Measurements from ENCODE around the gene FUT7. TPM values are rescaled to one million over a fixed set of nuclear protein-coding genes. Genes with fewer than 3 reads are reported as not detected.

Gene FUT7
- polyA plus RNA-seq, 2 donors: 0.08 to 0.39 TPM

DNA sequence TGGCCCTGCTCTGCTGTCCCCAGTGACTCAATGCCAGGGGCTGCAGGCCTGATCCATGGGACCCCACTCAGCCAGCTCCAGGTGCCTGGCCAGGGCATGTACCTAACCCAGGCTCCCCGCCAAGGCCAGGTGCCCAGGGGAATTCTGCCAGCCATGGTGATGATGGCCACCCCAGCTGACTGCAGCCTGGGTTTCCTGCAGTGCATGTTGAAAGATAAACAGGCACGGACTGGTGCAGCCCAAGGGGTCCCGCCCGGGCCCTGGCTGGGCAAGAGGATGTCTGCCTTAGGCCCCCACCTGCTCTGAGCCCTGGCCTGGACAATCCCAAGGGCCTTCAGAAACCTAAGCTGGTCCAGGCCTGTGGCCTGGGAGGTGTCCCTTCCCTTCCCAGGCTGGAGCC lies 5.1 kb downstream of the FUT7 start:
- Histone ChIP-seq H3K27me3 (ENCODE audit: control insufficient read depth in 1 of 2, insufficient read depth in 2 of 2, low read length in 2 of 2) (no peaks in the 10 kb centered on the region), H3K4me1 (ENCODE audit: control insufficient read depth in 2 of 2, insufficient read depth in 2 of 2, low read length in 1 of 2) (peaks cover 8 to 20% of the 10 kb centered on the region in 2 donors), H3K36me3 (ENCODE audit: control insufficient read depth in 2 of 2, insufficient read depth in 2 of 2, low read length in 1 of 2) (peaks cover 0 to 3% of the 10 kb centered on the region in 2 donors), H3K9me3 (ENCODE audit: control insufficient read depth in 2 of 2, insufficient read depth in 1 of 2, low read depth in 1 of 2, low read length in 1 of 2) (peaks cover 0 to 2% of the 10 kb centered on the region in 2 donors), H3K27ac (ENCODE audit: low read depth in 2 of 2, low read length in 1 of 2) (no peak overlapping the region), H3K4me3 (ENCODE audit: low read depth in 1 of 2, low read length in 2 of 2) (no peak overlapping the region)
- WGBS, 2 donors: 53 to 54% methylated on average over 4 of the region's 4 CpGs

DNA sequence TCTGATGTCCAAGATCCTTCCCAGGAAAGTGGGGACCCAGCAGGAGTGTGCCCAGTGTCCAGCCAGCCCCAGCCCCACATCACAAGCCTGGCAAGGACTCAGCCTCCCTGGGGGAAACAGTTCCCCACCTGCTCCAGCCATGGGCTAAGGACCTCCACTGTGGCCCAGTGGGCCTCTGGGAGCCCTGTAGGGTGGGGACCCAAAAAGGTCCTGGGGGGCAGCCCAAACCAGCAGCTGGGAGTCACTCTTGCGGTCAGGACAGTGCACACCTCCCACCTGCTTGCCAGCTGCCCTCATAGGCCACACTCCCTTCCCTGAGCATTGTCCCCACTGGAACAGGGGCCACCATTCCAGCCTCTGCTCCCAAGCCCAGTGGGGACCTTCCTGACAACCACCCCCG lies 5.5 kb downstream of the FUT7 start:
- peaks cover 8 to 20% of the 10 kb centered on the region in 2 donors for H3K4me1 ChIP-seq (ENCODE audit: control insufficient read depth in 2 of 2, insufficient read depth in 2 of 2, low read length in 1 of 2)
- H3K9me3 ChIP-seq (ENCODE audit: control insufficient read depth in 2 of 2, insufficient read depth in 1 of 2, low read depth in 1 of 2, low read length in 1 of 2): peaks cover 0 to 3% of the 10 kb centered on the region in 2 donors
- H3K27me3 ChIP-seq (ENCODE audit: control insufficient read depth in 1 of 2, insufficient read depth in 2 of 2, low read length in 2 of 2): no peaks in the 10 kb centered on the region
- H3K27ac ChIP-seq (ENCODE audit: low read depth in 2 of 2, low read length in 1 of 2): no peak overlapping the region
- H3K4me3 ChIP-seq (ENCODE audit: low read depth in 1 of 2, low read length in 2 of 2): no peak overlapping the region
- WGBS, 2 donors: 71 to 81% methylated on average over 2 of the region's 2 CpGs
- H3K36me3 ChIP-seq (ENCODE audit: control insufficient read depth in 2 of 2, insufficient read depth in 2 of 2, low read length in 1 of 2): peaks cover 0 to 3% of the 10 kb centered on the region in 2 donors

GRCh38 chr9:137025517-137025966 lies 6.3 kb downstream of the FUT7 start:
- H3K36me3 ChIP-seq (ENCODE audit: control insufficient read depth in 2 of 2, insufficient read depth in 2 of 2, low read length in 1 of 2): peaks cover 0 to 3% of the 10 kb centered on the region in 2 donors
- H3K27me3 ChIP-seq (ENCODE audit: control insufficient read depth in 1 of 2, insufficient read depth in 2 of 2, low read length in 2 of 2): no peaks in the 10 kb centered on the region
- peaks cover 8 to 20% of the 10 kb centered on the region in 2 donors for H3K4me1 ChIP-seq (ENCODE audit: control insufficient read depth in 2 of 2, insufficient read depth in 2 of 2, low read length in 1 of 2)
- H3K4me3 ChIP-seq (ENCODE audit: low read depth in 1 of 2, low read length in 2 of 2): no peak overlapping the region
- peaks cover 0 to 3% of the 10 kb centered on the region in 2 donors for H3K9me3 ChIP-seq (ENCODE audit: control insufficient read depth in 2 of 2, insufficient read depth in 1 of 2, low read depth in 1 of 2, low read length in 1 of 2)
- no peak overlapping the region for H3K27ac ChIP-seq (ENCODE audit: low read depth in 2 of 2, low read length in 1 of 2)
- 43 to 53% methylated on average over 20 to 21 of the region's 21 CpGs for WGBS, 2 donors

- peaks cover 7 to 14% of the 10 kb centered on the region in 2 donors for H3K4me1 ChIP-seq (ENCODE audit: control insufficient read depth in 2 of 2, insufficient read depth in 2 of 2, low read length in 1 of 2)
- no peaks in the 10 kb centered on the region for H3K27me3 ChIP-seq (ENCODE audit: control insufficient read depth in 1 of 2, insufficient read depth in 2 of 2, low read length in 2 of 2)
- H3K36me3 ChIP-seq (ENCODE audit: control insufficient read depth in 2 of 2, insufficient read depth in 2 of 2, low read length in 1 of 2): peaks cover 0 to 6% of the 10 kb centered on the region in 2 donors
- H3K9me3 ChIP-seq (ENCODE audit: control insufficient read depth in 2 of 2, insufficient read depth in 1 of 2, low read depth in 1 of 2, low read length in 1 of 2): peaks cover 0 to 3% of the 10 kb centered on the region in 2 donors
- no peak overlapping the region for H3K4me3 ChIP-seq (ENCODE audit: low read depth in 1 of 2, low read length in 2 of 2)
- H3K27ac ChIP-seq (ENCODE audit: low read depth in 2 of 2, low read length in 1 of 2): no peak overlapping the region
- WGBS, 2 donors: 84 to 86% methylated on average over 15 of the region's 15 CpGs
These were observed 8.3 kb downstream of the FUT7 start for GRCh38 chr9:137023583-137023991.

- peaks cover 5 to 14% of the 10 kb centered on the region in 2 donors for H3K4me1 ChIP-seq (ENCODE audit: control insufficient read depth in 2 of 2, insufficient read depth in 2 of 2, low read length in 1 of 2)
- H3K9me3 ChIP-seq (ENCODE audit: control insufficient read depth in 2 of 2, insufficient read depth in 1 of 2, low read depth in 1 of 2, low read length in 1 of 2): peaks cover 0 to 3% of the 10 kb centered on the region in 2 donors
- H3K27me3 ChIP-seq (ENCODE audit: control insufficient read depth in 1 of 2, insufficient read depth in 2 of 2, low read length in 2 of 2): no peaks in the 10 kb centered on the region
- no peak overlapping the region for H3K27ac ChIP-seq (ENCODE audit: low read depth in 2 of 2, low read length in 1 of 2)
- no peak overlapping the region for H3K4me3 ChIP-seq (ENCODE audit: low read depth in 1 of 2, low read length in 2 of 2)
- 78 to 83% methylated on average over 4 to 7 of the region's 7 CpGs for WGBS, 2 donors
- H3K36me3 ChIP-seq (ENCODE audit: control insufficient read depth in 2 of 2, insufficient read depth in 2 of 2, low read length in 1 of 2): peaks cover 0 to 6% of the 10 kb centered on the region in 2 donors
These were observed 8.7 kb downstream of the FUT7 start for GRCh38 chr9:137023157-137023556.

DNA sequence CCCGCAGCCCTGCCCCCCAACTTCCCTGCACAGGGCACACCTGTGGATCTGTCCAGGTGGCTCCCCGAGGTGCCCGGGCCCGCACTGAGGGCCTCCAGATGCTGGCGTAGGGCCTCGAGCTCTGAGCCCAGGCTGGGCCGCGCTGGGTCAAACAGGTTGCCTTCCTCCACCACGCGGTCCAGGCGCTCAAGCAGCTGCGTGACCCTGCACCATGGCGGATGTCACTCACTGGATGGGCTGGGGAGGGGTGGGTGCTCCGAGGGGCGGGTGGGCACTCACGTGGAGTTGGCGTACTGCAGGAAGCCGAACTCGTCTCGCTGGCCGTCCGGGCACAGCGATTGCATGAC lies 9.3 kb downstream of the FUT7 start:
- 84 to 91% methylated on average over 23 of the region's 23 CpGs for WGBS, 2 donors

GRCh38 chr9:137021979-137022661 lies 9.8 kb downstream of the FUT7 start:
- H3K4me1 ChIP-seq (ENCODE audit: control insufficient read depth in 2 of 2, insufficient read depth in 2 of 2, low read length in 1 of 2): peaks cover 0 to 11% of the 10 kb centered on the region in 2 donors
- peak overlapping the region in 1 of 2 donors; percentile 13 for H3K27ac ChIP-seq (ENCODE audit: low read depth in 2 of 2, low read length in 1 of 2)
- H3K27me3 ChIP-seq (ENCODE audit: control insufficient read depth in 1 of 2, insufficient read depth in 2 of 2, low read length in 2 of 2): no peaks in the 10 kb centered on the region
- peaks cover 0 to 14% of the 10 kb centered on the region in 2 donors for H3K36me3 ChIP-seq (ENCODE audit: control insufficient read depth in 2 of 2, insufficient read depth in 2 of 2, low read length in 1 of 2)
- peaks cover 0 to 3% of the 10 kb centered on the region in 2 donors for H3K9me3 ChIP-seq (ENCODE audit: control insufficient read depth in 2 of 2, insufficient read depth in 1 of 2, low read depth in 1 of 2, low read length in 1 of 2)
- WGBS, 2 donors: 50 to 51% methylated on average over 30 of the region's 30 CpGs
- no peak overlapping the region for H3K4me3 ChIP-seq (ENCODE audit: low read depth in 1 of 2, low read length in 2 of 2)

More for the DNA sequence above, 9.3 kb downstream of the FUT7 start:
- Histone ChIP-seq H3K27me3 (ENCODE audit: control insufficient read depth in 1 of 2, insufficient read depth in 2 of 2, low read length in 2 of 2) (no peaks in the 10 kb centered on the region), H3K4me3 (ENCODE audit: low read depth in 1 of 2, low read length in 2 of 2) (no peak overlapping the region), H3K4me1 (ENCODE audit: control insufficient read depth in 2 of 2, insufficient read depth in 2 of 2, low read length in 1 of 2) (peaks cover 4 to 14% of the 10 kb centered on the region in 2 donors), H3K36me3 (ENCODE audit: control insufficient read depth in 2 of 2, insufficient read depth in 2 of 2, low read length in 1 of 2) (peaks cover 0 to 9% of the 10 kb centered on the region in 2 donors), H3K27ac (ENCODE audit: low read depth in 2 of 2, low read length in 1 of 2) (no peak overlapping the region), H3K9me3 (ENCODE audit: control insufficient read depth in 2 of 2, insufficient read depth in 1 of 2, low read depth in 1 of 2, low read length in 1 of 2) (peaks cover 0 to 3% of the 10 kb centered on the region in 2 donors)

DNA sequence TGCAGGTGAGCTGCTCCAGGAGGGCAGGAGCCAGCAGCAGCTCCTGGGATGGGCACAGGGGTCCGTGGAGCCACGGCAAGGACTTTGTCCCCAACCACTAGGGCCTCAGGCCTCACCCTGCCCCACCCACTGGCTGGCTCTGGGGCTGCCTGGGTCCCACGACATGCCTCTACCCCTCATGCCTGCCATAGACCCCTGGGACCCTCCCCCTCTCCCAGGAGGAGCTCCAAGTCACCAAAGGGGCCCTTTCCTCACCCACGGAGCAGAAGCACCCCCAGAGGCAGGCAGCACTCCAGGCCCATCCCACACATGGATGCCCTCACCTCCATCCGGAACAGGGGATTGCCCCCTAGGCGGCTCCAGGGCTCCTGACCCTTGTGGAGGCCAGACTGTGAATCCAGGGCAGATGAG lies 10.3 kb downstream of the FUT7 start:
- Histone ChIP-seq H3K9me3 (ENCODE audit: control insufficient read depth in 2 of 2, insufficient read depth in 1 of 2, low read depth in 1 of 2, low read length in 1 of 2) (peaks cover 0 to 3% of the 10 kb centered on the region in 2 donors), H3K4me1 (ENCODE audit: control insufficient read depth in 2 of 2, insufficient read depth in 2 of 2, low read length in 1 of 2) (peaks cover 0 to 8% of the 10 kb centered on the region in 2 donors), H3K4me3 (ENCODE audit: low read depth in 1 of 2, low read length in 2 of 2) (no peak overlapping the region), H3K27ac (ENCODE audit: low read depth in 2 of 2, low read length in 1 of 2) (no peak overlapping the region), H3K27me3 (ENCODE audit: control insufficient read depth in 1 of 2, insufficient read depth in 2 of 2, low read length in 2 of 2) (no peaks in the 10 kb centered on the region), H3K36me3 (ENCODE audit: control insufficient read depth in 2 of 2, insufficient read depth in 2 of 2, low read length in 1 of 2) (peaks cover 0 to 17% of the 10 kb centered on the region in 2 donors)
- 91 to 92% methylated on average over 6 of the region's 6 CpGs for WGBS, 2 donors

- no peak overlapping the region for H3K4me3 ChIP-seq (ENCODE audit: low read depth in 1 of 2, low read length in 2 of 2)
- H3K4me1 ChIP-seq (ENCODE audit: control insufficient read depth in 2 of 2, insufficient read depth in 2 of 2, low read length in 1 of 2): peaks cover 0 to 7% of the 10 kb centered on the region in 2 donors
- H3K9me3 ChIP-seq (ENCODE audit: control insufficient read depth in 2 of 2, insufficient read depth in 1 of 2, low read depth in 1 of 2, low read length in 1 of 2): peaks cover 0 to 3% of the 10 kb centered on the region in 2 donors
- H3K36me3 ChIP-seq (ENCODE audit: control insufficient read depth in 2 of 2, insufficient read depth in 2 of 2, low read length in 1 of 2): peaks cover 0 to 22% of the 10 kb centered on the region in 2 donors
- H3K27ac ChIP-seq (ENCODE audit: low read depth in 2 of 2, low read length in 1 of 2): no peak overlapping the region
- H3K27me3 ChIP-seq (ENCODE audit: control insufficient read depth in 1 of 2, insufficient read depth in 2 of 2, low read length in 2 of 2): no peaks in the 10 kb centered on the region
- 94 to 95% methylated on average over 31 to 32 of the region's 32 CpGs for WGBS, 2 donors
These were observed 10.9 kb downstream of the FUT7 start for GRCh38 chr9:137020771-137021567.

Data from esophagus (tissue), 2 donors.